HG03571 (cell line): ENCODE measurements around the gene MPG.
A peak's percentile ranks its signal among the peaks of the same experiment; 100 is the strongest.

ENCODE experiments used
- ATAC-seq: cut with Tn5 transposase; IDR thresholded peaks from one replicate; pipeline ENCODE4 v1.9.1; 2021; ENCODE audit not compliant: unreplicated experiment

MPG gene

GRCh38 chr16:66309-67182, 11.5 kb upstream of the MPG start:
- no peak for ATAC-seq

GRCh38 chr16:67183-67791, 10.7 kb upstream of the MPG start:
- no peak for ATAC-seq

GRCh38 chr16:67884-68789, 9.9 kb upstream of the MPG start:
- ATAC-seq, result no peak

- no peak for ATAC-seq
Measured at GRCh38 chr16:69181-69580, 8.8 kb upstream of the MPG start.

- ATAC-seq, result no peak
Measured at GRCh38 chr16:71210-71539, 6.8 kb upstream of the MPG start.

- no peak for ATAC-seq
Measured at GRCh38 chr16:71540-72401, 6.3 kb upstream of the MPG start.

- no peak for ATAC-seq
Measured at GRCh38 chr16:72561-73548, 5.2 kb upstream of the MPG start, which contains the start of gene RHBDF1. Gene RHBDF1 (minus strand): TSS chr16:72631. CDS start chr16:65015, 7,616 bp downstream.

- no peak for ATAC-seq
Measured at GRCh38 chr16:74051-74746, 3.8 kb upstream of the MPG start.

- ATAC-seq, result no peak
Measured at GRCh38 chr16:74747-75334, 3.2 kb upstream of the MPG start.

GRCh38 chr16:75580-76501, 2.2 kb upstream of the MPG start:
- no peak for ATAC-seq

GRCh38 chr16:76535-77272, 1.3 kb upstream of the MPG start:
- ATAC-seq, result no peak

GRCh38 chr16:77273-77806, 685 bp upstream of the MPG start:
- ATAC-seq, result peak; percentile 11

GRCh38 chr16:78444-79150, 572 bp downstream of the MPG start:
- no peak for ATAC-seq

GRCh38 chr16:79151-80054, 1.4 kb downstream of the MPG start:
- ATAC-seq, result no peak
